ENCODE results near the gene NXN.

DNA sequence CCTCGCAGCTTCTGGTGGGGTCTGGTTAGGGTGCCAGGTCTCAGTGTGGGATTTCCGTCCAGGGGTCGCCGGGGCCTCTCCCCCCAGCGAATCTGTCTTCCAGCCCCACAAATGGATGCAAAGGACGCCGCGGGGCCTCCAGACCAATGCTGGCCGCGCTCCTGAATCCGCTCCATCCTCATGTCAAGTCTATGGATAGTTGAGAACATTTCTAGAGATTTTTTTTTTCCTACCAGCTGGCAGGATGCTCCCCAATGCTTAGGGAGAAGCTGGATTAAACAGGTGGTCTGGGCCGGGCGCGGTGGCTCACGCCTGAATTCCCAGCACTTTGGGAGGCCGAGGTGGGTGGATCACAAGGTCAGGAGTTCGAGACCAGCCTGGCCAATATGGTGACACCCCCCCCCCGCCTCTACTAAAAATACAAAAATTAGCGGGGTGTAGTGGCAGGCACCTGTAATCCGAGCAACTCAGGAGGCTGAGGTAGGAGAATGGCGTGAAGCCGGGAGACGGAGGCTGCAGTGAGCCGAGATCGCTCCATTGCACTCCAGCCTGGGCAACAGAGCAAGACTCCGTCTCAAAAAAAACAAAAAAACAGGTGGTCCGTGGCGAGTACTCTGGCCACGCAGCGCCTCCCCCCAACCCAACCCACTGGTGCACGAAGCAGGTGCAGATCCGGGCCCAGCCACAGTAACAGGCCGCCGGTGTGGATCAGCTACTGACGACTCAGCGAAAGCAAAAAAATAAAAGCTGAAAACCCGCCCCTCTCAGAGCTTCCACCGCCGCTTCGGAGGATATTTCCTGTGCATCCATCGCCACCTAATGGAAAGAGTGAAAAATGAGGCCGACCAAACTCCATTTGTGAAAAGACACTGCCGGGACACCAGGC is 1.1 kb upstream of the NXN start:
- TF ChIP-seq, protein P1, sequence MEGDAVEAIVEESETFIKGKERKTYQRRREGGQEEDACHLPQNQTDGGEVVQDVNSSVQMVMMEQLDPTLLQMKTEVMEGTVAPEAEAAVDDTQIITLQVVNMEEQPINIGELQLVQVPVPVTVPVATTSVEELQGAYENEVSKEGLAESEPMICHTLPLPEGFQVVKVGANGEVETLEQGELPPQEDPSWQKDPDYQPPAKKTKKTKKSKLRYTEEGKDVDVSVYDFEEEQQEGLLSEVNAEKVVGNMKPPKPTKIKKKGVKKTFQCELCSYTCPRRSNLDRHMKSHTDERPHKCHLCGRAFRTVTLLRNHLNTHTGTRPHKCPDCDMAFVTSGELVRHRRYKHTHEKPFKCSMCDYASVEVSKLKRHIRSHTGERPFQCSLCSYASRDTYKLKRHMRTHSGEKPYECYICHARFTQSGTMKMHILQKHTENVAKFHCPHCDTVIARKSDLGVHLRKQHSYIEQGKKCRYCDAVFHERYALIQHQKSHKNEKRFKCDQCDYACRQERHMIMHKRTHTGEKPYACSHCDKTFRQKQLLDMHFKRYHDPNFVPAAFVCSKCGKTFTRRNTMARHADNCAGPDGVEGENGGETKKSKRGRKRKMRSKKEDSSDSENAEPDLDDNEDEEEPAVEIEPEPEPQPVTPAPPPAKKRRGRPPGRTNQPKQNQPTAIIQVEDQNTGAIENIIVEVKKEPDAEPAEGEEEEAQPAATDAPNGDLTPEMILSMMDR (IDR thresholded peaks at IDR 0.05), result peak; percentile 61 to 79 (median 71)
- TF ChIP-seq POLR2A (IDR thresholded peaks at IDR 0.05), result no peak

Data from Peyer's patch (tissue), 4 donors.